HepG2 (cell line): Measurements from ENCODE around the gene ABCC12. TPM values are rescaled to one million over a fixed set of nuclear protein-coding genes. Genes with fewer than 3 reads are reported as not detected.

Experiments used
- CERS6 ChIP-seq: sonication (generic); formaldehyde crosslinking; IDR thresholded peaks from 2 replicates; pipeline ENCODE4 v1.5.0; 2020; ENCODE audit warnings: missing genetic modification reagents
- CREM ChIP-seq, 2 experiments: sonication (generic) in 1 of 2; formaldehyde crosslinking in 1 of 2; IDR thresholded peaks; 2 replicates each; pipeline versions ENCODE4 v1.4.0 to v1.6.1; 2016 to 2020; ENCODE audit warnings: antibody characterized with exemption in 1 of 2, mild to moderate bottlenecking in 1 of 2, missing genetic modification reagents in 1 of 2
- DBP ChIP-seq: sonication (generic); formaldehyde crosslinking; IDR thresholded peaks from 2 replicates; pipeline ENCODE4 v1.4.0; 2020; ENCODE audit warnings: missing genetic modification reagents; ENCODE audit errors: not compliant biosample characterization
- FOSL2 ChIP-seq: sonication (generic); formaldehyde crosslinking; IDR thresholded peaks from 2 replicates; pipeline ENCODE4 v1.4.0; 2020; ENCODE audit warnings: missing genetic modification reagents
- FOXO1 ChIP-seq: sonication (generic); formaldehyde crosslinking; IDR thresholded peaks from 2 replicates; pipeline ENCODE4 v1.4.0; 2020; ENCODE audit warnings: missing genetic modification reagents
- HOXA5 ChIP-seq: sonication (generic); formaldehyde crosslinking; IDR thresholded peaks from 2 replicates; pipeline ENCODE4 v1.4.0; 2020; ENCODE audit warnings: missing genetic modification reagents
- IKZF5 ChIP-seq: IDR thresholded peaks from 2 replicates; pipeline ENCODE4 v1.6.1; 2018; ENCODE audit warnings: missing genetic modification reagents, mild to moderate bottlenecking, missing compliant biosample characterization
- ISX ChIP-seq: sonication (generic); formaldehyde crosslinking; conservative IDR thresholded peaks from 2 replicates; pipeline ENCODE4 v1.5.0; 2020; ENCODE audit warnings: missing genetic modification reagents
- PAWR ChIP-seq: sonication (generic); formaldehyde crosslinking; IDR thresholded peaks from 2 replicates; pipeline ENCODE4 v1.4.0; 2020; ENCODE audit warnings: missing genetic modification reagents, mild to moderate bottlenecking, borderline replicate concordance
- SIN3A ChIP-seq: IDR thresholded peaks from 2 replicates; pipeline ENCODE4 v1.6.1; 2011; ENCODE audit warnings: low read depth, mild to moderate bottlenecking, control low read depth, low read length, borderline replicate concordance
- SMAD3 ChIP-seq: sonication (generic); formaldehyde crosslinking; IDR thresholded peaks from 2 replicates; pipeline ENCODE4 v1.4.0; 2020; ENCODE audit warnings: missing genetic modification reagents
- SP140L ChIP-seq: sonication (generic); formaldehyde crosslinking; IDR thresholded peaks from 2 replicates; pipeline ENCODE4 v1.4.0; 2020; ENCODE audit warnings: missing genetic modification reagents, borderline replicate concordance
- ZNF121 ChIP-seq: sonication (generic); formaldehyde crosslinking; IDR thresholded peaks from 2 replicates; pipeline ENCODE4 v1.5.0; 2020; ENCODE audit warnings: mild to moderate bottlenecking, missing genetic modification reagents
- ZNF564 ChIP-seq: sonication (generic); formaldehyde crosslinking; IDR thresholded peaks from 2 replicates; pipeline ENCODE4 v1.8.1; 2023; ENCODE audit warnings: mild to moderate bottlenecking, missing genetic modification reagents
- ZNF639 ChIP-seq: conservative IDR thresholded peaks from 2 replicates; pipeline ENCODE4 v1.6.1; 2018; ENCODE audit warnings: missing genetic modification reagents
- ZNF672 ChIP-seq: sonication (generic); formaldehyde crosslinking; IDR thresholded peaks from 2 replicates; pipeline ENCODE4 v1.8.1; 2022; ENCODE audit warnings: missing genetic modification reagents
- ZSCAN29 ChIP-seq: sonication (generic); formaldehyde crosslinking; conservative IDR thresholded peaks from 2 replicates; pipeline ENCODE4 v1.4.0; 2020; ENCODE audit warnings: mild to moderate bottlenecking, missing genetic modification reagents
- polyA plus RNA-seq, 8 experiments: library from polyadenylated mRNA; depleted of rRNA in 3 of 8; stranded (reverse) in 7 of 8; unstranded in 1 of 8; fragments of >200 nt; fragmentation: Illumina TruSeq in 4 of 8; extraction: Trizol in 4 of 8; gene quantifications; 2 replicates each; pipeline versions ENCODE4 v1.2.1 to v1.2.3, GENCODE V29; 2011 to 2016; ENCODE audit warnings: low read depth in 4 of 8, missing spikeins in 1 of 8, mixed read lengths in 1 of 8; ENCODE audit not compliant: insufficient read depth in 1 of 8
- total RNA-seq, 5 experiments: library from RNA; depleted of rRNA; stranded (reverse); fragments of >200 nt; fragmentation: Illumina TruSeq; extraction: Trizol; gene quantifications; 2 replicates each; pipeline ENCODE4 v1.2.3, GENCODE V29; 2016; ENCODE audit warnings: low read depth in 1 of 5
- TF ChIP-seq, protein P1 (sequence below): sonication (generic); formaldehyde crosslinking; IDR thresholded peaks from 2 replicates; pipeline ENCODE4 v1.9.0; 2021; ENCODE audit warnings: missing genetic modification reagents, borderline replicate concordance
- TF ChIP-seq, protein P2 (sequence below): sonication (generic); formaldehyde crosslinking; IDR thresholded peaks from 2 replicates; pipeline ENCODE4 v1.5.0; 2020; ENCODE audit warnings: mild to moderate bottlenecking, missing genetic modification reagents, borderline replicate concordance

ABCC12 gene
- total and polyA plus RNA-seq, 2 of the 13 experiments (the other 11 are each of a cell fraction or from before 2014, with no cell fraction given) = not detected

GRCh38 chr16:48164907-48165715 lies 9.3 kb upstream of the ABCC12 start (continued):
- TF ChIP-seq IKZF5 = peak; percentile 68
- peak; percentile 26; the same call in 1 of the 2 replicates for TF ChIP-seq CREM (IDR thresholded peaks at IDR 0.05)
- no peak for TF ChIP-seq CREM (CRISPR knock-in tag; IDR thresholded peaks at IDR 0.05)
- no peak; the same call in 1 of the 2 replicates for TF ChIP-seq SIN3A
- TF ChIP-seq ISX = no peak
- TF ChIP-seq SMAD3 (CRISPR knock-in tag) = 0 out of 2 replicates have a peak, but pooled peaks have one; percentile 51
- peak; percentile 41; the same call in 1 of the 2 replicates for TF ChIP-seq FOSL2
- peak; percentile 81 for TF ChIP-seq FOXO1 (CRISPR knock-in tag)
- peak; percentile 23; the same call in 1 of the 2 replicates for TF ChIP-seq ZNF639 (CRISPR knock-in tag)
- no peak for TF ChIP-seq PAWR
- peak; percentile 94 for TF ChIP-seq ZNF121 (CRISPR knock-in tag)
- TF ChIP-seq HOXA5 = 0 out of 2 replicates have a peak, but pooled peaks have one; percentile 21
- TF ChIP-seq ZNF564 (CRISPR knock-in tag) = 0 out of 2 replicates have a peak, but pooled peaks have one; percentile 53
- TF ChIP-seq DBP (CRISPR knock-in tag) = no peak
- TF ChIP-seq, protein P1, sequence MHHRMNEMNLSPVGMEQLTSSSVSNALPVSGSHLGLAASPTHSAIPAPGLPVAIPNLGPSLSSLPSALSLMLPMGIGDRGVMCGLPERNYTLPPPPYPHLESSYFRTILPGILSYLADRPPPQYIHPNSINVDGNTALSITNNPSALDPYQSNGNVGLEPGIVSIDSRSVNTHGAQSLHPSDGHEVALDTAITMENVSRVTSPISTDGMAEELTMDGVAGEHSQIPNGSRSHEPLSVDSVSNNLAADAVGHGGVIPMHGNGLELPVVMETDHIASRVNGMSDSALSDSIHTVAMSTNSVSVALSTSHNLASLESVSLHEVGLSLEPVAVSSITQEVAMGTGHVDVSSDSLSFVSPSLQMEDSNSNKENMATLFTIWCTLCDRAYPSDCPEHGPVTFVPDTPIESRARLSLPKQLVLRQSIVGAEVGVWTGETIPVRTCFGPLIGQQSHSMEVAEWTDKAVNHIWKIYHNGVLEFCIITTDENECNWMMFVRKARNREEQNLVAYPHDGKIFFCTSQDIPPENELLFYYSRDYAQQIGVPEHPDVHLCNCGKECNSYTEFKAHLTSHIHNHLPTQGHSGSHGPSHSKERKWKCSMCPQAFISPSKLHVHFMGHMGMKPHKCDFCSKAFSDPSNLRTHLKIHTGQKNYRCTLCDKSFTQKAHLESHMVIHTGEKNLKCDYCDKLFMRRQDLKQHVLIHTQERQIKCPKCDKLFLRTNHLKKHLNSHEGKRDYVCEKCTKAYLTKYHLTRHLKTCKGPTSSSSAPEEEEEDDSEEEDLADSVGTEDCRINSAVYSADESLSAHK (CRISPR knock-in tag) = no peak
- peak; percentile 26; the same call in 1 of the 2 replicates for TF ChIP-seq ZSCAN29 (CRISPR knock-in tag)
- TF ChIP-seq, protein P2, sequence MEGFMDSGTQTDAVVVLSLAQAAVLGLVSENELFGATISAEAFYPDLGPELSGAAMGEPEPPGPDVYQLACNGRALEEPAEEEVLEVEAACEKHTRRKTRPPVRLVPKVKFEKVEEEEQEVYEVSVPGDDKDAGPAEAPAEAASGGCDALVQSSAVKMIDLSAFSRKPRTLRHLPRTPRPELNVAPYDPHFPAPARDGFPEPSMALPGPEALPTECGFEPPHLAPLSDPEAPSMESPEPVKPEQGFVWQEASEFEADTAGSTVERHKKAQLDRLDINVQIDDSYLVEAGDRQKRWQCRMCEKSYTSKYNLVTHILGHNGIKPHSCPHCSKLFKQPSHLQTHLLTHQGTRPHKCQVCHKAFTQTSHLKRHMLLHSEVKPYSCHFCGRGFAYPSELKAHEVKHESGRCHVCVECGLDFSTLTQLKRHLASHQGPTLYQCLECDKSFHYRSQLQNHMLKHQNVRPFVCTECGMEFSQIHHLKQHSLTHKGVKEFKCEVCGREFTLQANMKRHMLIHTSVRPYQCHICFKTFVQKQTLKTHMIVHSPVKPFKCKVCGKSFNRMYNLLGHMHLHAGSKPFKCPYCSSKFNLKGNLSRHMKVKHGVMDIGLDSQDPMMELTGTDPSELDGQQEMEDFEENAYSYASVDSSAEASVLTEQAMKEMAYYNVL (CRISPR knock-in tag) = peak; percentile 88; the same call in 1 of the 2 replicates
- no peak for TF ChIP-seq ZNF672 (CRISPR knock-in tag)
- no peak for TF ChIP-seq CERS6 (CRISPR knock-in tag)
- TF ChIP-seq SP140L (CRISPR knock-in tag) = 0 out of 2 replicates have a peak, but pooled peaks have one; percentile 63
